GM19025 (cell line): Measurements from ENCODE around the gene POMGNT2.

ENCODE experiments used
- ATAC-seq: cut with Tn5 transposase; IDR thresholded peaks from one replicate; pipeline ENCODE4 v1.9.1; 2021; ENCODE audit warnings: mild to moderate bottlenecking, low read depth, moderate library complexity; ENCODE audit not compliant: unreplicated experiment

POMGNT2 gene

GRCh38 chr3:43105596-43106292, at the start of gene POMGNT2:
POMGNT2 (minus strand) TSS chr3:43106079; CDS start chr3:43081431, 24,648 bp downstream.
- ATAC-seq, result peak; percentile 97

- ATAC-seq, result no peak
These were observed 49.1 kb upstream of the POMGNT2 start for GRCh38 chr3:43154980-43155379.

DNA sequence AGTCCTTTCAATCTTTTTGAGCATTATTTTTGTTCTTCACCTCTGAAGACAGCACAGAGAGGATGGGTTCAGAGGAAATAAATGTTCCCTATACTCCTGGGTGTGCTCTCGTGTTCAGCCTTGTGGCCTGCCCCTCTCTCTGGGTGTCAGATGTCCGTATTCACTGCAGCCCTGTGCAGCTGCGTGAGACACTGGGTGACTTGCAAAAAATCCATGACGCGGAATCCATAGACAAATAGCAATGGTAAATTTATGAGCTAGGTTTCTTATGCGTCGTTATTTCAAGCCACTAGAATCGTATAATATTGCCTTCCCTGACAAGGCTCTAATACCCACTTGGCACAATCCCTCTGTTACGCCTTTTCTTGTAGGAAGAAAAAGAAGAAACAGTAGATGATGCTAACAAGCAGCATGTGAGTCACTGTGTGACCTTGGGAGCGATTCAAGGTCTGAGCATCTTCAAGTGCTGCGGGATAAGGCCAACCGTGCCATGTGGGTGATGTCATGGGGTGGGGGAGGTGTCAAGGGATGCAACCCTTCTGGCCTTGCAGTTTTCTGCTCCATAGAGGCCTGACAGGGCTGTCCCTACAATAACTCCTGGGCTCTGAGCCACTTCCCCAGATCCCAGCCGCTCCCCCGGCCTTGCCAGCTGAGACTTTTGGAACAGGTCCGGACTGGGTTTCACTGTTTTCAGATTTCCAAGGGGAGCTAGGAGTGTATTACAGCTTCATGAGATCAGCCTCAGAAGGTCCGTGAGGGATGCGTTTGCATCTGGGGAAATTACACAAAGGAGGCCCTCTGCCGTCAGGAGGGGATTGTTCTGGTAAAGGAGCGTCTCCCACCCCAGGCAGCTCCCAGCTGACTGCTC, 47.6 kb upstream of the POMGNT2 start:
- no peak for ATAC-seq

DNA sequence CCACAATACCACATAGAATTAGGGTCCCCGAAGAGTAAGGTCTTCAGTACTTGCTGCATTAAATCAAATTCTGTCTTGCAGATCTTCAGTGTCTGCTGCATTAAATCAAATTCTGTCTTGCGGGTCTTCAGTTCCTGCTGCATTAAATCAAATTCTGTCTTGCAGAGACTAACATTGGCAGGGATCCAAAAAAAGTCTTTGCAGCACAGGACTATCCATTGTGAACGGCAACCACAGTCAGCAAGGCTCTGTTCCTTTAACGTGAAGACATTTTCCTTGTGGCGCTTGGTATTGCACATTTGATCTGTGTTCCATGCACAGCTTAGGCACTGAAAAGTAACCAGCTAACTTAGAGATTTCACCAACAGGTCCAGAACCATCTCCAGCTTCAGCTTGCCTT, 46.8 kb upstream of the POMGNT2 start:
- no peak for ATAC-seq

DNA sequence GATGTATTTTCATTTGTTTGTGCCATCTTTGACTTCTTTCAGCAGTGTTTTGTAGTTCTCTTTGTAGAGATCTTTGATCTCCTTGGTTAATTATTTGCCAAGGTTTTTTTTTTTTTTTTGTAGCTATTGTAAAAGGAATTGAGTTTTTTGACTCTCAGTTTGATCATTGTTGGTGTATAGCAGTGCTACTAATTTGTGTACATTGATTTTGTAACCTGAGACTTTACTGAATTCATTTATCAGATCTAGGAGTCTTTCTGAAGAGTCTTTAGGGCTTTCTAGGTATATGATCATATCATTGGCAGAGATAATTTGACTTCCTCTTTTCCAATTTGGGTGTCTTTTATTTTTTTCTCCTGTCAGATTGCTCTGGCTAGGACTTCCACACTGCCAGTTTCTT, 42.2 kb upstream of the POMGNT2 start:
- ATAC-seq, result no peak

- ATAC-seq, result no peak
These were observed 40.7 kb upstream of the POMGNT2 start for GRCh38 chr3:43146599-43146998.

DNA sequence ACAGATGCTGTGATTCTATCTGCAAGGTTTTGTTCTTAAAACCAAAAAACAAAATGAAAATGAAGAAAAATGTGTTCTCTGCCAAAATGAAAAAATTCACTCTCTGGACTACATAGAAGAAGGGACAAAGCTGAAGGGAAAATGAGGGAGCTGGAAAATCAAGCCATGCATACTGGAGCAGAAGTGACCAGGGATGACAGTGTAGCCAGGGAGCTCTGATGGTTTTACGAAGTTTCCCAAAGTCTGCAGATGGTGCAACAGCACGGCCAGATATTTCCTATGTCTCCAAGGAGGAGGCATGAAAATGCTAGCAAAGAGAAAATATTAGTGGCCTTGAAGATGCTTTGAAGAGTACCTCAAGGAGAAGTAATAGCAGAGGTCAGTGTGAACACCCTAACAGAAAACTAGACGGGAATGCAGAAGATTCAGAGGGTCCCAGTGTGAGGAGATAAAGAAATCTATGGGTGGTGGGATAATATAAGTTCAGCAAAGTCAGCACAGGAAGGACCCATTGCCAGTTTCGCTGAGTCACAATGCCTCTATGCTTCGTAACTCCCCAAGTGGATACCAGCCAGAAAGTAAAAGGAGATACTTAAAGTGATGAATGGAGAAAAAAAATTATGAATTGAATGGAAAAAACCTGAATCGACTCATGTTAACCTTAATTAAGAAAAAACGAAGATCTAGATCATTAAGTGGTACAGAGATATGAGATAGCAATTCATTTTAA, 39.0 kb upstream of the POMGNT2 start:
- ATAC-seq, result no peak

- ATAC-seq, result no peak
These were observed 36.6 kb upstream of the POMGNT2 start for GRCh38 chr3:43142472-43142871.

GRCh38 chr3:43138488-43139231, 32.8 kb upstream of the POMGNT2 start:
- no peak for ATAC-seq

- ATAC-seq, result no peak
These were observed 27.2 kb upstream of the POMGNT2 start for GRCh38 chr3:43132870-43133636.

GRCh38 chr3:43132193-43132592, 26.3 kb upstream of the POMGNT2 start:
- no peak for ATAC-seq

DNA sequence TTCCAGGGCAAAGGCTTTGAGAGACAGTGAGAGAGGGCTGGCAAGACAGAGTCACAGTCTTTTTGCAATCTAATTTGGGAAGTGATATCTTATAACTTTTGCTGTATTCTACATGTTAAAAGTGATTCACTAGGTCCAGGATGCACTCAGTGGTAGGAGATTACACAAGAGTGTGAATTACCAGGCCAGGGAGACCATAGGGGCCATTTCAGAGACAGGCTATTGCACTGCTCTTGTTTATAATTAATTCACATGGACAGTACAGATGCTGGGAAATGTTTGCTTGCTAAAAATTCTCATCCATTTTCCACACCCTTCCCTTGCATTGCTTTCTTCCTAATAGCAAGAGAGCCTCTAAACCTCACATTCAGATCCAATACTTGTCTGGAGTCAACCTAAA, 22.6 kb upstream of the POMGNT2 start:
- ATAC-seq, result no peak

DNA sequence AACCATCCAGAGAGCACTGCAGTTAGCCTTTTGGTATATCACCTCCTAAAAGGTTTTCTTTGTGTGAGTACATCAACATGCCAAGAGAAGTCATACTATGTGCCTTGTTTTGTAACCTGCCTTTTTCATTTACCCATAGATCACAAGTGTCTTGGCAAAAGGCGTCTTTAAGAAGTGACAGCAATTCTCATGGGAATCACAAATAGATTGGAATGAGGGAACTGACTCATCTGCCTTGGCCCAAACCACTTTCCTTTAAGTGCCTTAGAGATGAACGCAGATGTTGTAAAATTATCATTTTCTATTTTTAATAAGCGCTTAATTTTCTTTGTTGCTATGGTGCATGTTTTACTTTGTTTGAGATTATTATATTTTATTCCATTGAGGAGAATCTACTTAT, 20.7 kb upstream of the POMGNT2 start:
- ATAC-seq, result no peak

DNA sequence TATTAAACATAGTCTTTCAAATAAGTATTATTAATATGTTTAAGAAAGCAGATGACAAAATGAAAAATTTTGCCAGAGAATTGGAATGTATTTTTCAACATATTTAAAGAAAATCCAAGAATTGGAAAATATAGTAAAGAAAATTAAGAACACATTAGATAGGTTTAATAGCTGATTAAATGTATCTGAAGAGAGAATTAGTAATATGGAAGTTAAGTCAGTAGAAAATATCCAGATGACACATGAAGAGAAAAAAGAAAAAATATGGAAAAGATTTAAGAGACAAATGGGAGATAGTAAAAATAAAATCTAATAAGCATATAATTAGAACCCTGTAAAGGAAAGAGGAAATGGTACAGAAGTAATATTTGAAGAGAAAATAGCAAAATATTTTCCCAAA, 18.0 kb upstream of the POMGNT2 start:
- no peak for ATAC-seq

DNA sequence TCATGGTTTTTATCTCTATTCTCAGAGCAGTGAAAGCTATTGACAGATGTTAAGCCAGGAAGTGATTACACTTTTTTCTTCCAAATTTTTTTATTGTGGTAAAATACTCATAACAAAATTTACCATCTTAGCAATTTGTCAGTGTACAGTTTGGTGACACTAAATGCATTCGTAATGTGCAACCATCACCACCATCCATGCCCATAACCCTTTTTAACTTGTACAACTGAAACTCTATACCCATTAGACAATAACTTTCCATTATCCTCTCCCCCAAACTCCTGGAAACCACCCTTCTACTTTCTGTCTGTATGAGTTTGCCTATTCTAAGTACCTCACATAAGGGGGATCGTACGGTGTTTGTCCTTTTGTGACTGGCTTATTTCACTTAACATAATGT, 15.1 kb upstream of the POMGNT2 start:
- ATAC-seq, result no peak

DNA sequence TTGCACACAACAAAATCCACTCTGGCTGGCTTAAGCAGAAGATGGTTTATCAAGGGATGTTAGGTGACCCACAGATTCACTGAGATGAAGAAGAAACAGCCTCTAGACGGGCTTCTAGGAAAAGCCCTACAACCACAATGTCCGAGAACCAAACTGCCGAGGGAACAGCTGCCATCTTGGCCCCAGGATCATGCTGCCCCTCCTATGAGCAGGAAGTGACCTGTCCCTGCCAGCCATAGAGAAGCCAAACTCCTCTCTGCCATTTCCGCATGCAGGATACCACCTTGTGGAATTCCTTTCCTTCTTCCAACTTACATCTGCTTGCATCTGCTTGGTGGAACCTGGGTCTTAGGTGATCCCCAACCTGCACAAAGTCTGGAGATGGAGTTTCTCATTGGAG, 11.4 kb upstream of the POMGNT2 start:
- ATAC-seq, result no peak

DNA sequence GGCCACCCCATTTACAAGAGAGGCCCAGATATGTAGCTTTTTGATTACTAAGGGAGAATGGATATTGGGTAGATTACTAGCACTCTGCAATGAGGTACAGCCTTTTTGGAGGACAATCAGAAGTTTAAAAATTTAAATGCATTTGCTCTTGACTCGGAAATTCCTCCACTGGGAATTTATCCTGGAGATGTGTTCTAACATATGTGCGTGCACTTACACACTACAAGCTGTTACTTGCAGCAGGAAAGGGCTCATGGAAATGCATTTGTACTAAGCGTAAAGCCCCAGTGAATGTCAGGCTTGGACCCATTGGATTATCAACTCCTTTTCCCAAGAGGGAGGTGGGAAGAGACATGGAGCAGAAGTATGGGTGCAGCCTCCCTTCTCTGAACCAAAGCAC, 7.8 kb upstream of the POMGNT2 start:
- no peak for ATAC-seq

DNA sequence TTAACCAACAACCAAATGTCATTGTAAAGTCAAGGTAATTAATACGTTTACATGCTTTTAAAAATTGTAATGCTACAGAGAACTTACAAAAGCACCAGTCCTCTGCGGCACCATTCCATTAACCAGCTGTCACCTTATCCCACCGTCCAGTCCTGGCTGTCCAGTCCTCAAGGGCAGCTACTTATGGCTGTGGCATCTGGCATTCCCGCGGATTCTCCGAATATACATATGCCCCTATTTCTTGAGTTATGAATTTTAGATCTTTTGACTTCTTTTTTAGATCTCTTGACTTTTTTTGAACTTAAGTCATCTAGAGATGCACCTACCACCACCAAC, 382 bp upstream of the POMGNT2 start:
- ATAC-seq, result no peak

- ATAC-seq, result no peak
These were observed 951 bp downstream of the POMGNT2 start for GRCh38 chr3:43104660-43105595.
